Thymus (tissue), 11 donors: ENCODE results near the gene CRYGN. TPM values are rescaled to one million over a fixed set of nuclear protein-coding genes. Genes with fewer than 3 reads are reported as not detected.

ENCODE experiments used
- DNase-seq, 9 donors: peaks; one replicate each; pipeline ENCODE4 v3.0.0-alpha.2; 2013; ENCODE audit warnings: low spot score in 9 of 9, low read depth in 6 of 9, missing footprints in 1 of 9
- H3K27ac ChIP-seq, 2 donors: one replicate each; pipeline ENCODE4 v1.5.1; 2013; ENCODE audit warnings: control low read depth in 1 of 2, low read depth in 1 of 2, low read length in 1 of 2, mild to moderate bottlenecking in 1 of 2, moderate library complexity in 1 of 2
- H3K27me3 ChIP-seq, 2 donors: one replicate each; pipeline ENCODE4 v1.5.1; 2013; ENCODE audit warnings: low read length in 1 of 2; ENCODE audit not compliant: control insufficient read depth in 2 of 2, insufficient read depth in 1 of 2
- H3K36me3 ChIP-seq, 2 donors: one replicate each; pipeline ENCODE4 v1.5.1; 2013; ENCODE audit warnings: low read length in 1 of 2, mild to moderate bottlenecking in 1 of 2, moderate library complexity in 1 of 2; ENCODE audit not compliant: control insufficient read depth in 2 of 2, insufficient read depth in 2 of 2
- H3K4me1 ChIP-seq, 2 donors: one replicate each; pipeline ENCODE4 v1.5.1; 2013; ENCODE audit warnings: low read length in 2 of 2; ENCODE audit not compliant: control insufficient read depth in 2 of 2, insufficient read depth in 2 of 2
- H3K4me3 ChIP-seq, 2 donors: one replicate each; pipeline ENCODE4 v1.5.1; 2013; ENCODE audit warnings: low read length in 2 of 2, control low read depth in 1 of 2, mild to moderate bottlenecking in 1 of 2
- H3K9me3 ChIP-seq, 2 donors: one replicate each; pipeline ENCODE4 v1.5.1; 2013; ENCODE audit warnings: low read length in 1 of 2, mild to moderate bottlenecking in 1 of 2; ENCODE audit not compliant: control insufficient read depth in 2 of 2, insufficient read depth in 1 of 2
- WGBS: extraction: QIAGEN DNeasy Blood & Tissue Kit; methylation state at CpG from one replicate; pipeline ENCODE4 v1.1.7; 2013; 5-methylcytosine and 5-hydroxymethylcytosine counted together
- polyA plus RNA-seq: library from polyadenylated mRNA; stranded (reverse); fragments of 200-250 nt; gene quantifications from one replicate; pipeline ENCODE4 v1.2.3, GENCODE V29; 2013
- total RNA-seq: library from RNA; stranded (reverse); fragments of 120-200 nt; gene quantifications from one replicate; pipeline ENCODE4 v1.2.4, GENCODE V29; 2013
- donor health status: healthy.

CRYGN gene
- total and polyA plus RNA-seq, 2 donors: 0.34 to 1.2 TPM

DNA sequence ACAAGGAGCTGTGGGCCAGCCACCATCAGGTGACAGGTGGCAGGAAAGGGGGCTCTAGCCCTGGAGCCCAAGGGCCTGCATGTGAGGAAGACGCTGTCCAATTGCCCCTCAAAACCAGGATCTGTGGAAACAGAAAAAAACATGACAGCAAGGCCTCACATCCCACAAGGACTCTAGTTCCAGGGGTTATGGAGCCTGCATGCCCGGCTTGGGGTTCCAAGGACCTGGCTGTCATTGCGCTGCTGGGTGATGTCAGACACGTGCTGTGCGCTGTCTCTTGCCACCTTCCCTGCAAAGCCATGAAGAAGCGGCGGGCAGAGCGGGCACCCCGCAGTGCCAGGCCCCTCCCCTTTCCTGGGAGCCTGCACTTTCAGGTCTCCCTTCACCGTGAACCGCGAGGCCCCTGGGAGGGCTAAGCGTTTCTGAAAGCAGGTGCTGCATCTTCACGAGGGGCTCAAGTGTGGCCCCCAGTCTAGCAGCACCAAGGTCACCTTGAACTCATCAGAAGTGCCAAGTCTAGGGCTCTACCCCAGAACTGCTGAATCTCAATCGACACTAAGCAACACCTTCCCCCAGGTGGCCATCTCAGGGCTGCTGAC is 15.1 kb upstream of the CRYGN start:
- H3K27me3 ChIP-seq: peaks cover 0 to 14% of the 10 kb centered on the region in 2 donors
- H3K9me3 ChIP-seq: no peaks in the 10 kb centered on the region
- no peak overlapping the region for H3K4me3 ChIP-seq
- H3K36me3 ChIP-seq: no peaks in the 10 kb centered on the region
- DNase-seq: no peak
- H3K27ac ChIP-seq: no peak overlapping the region
- WGBS: 94% methylated on average over 15 of the region's 15 CpGs
- peaks cover 0 to 10% of the 10 kb centered on the region in 2 donors for H3K4me1 ChIP-seq

DNA sequence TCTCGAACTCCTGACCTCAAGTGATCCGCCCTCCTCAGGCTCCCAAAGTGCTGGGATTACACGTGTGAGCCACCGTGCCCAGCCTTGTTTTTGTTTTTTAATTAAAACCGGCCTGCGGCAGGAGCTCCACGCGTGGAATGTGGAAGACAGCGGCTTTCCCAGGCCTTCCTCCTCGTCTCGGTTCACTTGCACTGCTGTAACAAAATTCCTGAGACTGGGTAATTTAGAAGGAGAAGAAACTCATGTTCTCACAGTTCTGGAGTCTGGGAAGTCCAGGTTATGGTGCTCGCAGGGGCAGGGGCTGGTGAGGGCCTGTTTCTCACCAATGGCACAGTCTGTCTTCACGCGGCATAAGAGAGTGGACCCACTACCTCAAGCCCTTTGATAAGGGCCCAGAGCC is 14.4 kb upstream of the CRYGN start:
- no peaks in the 10 kb centered on the region for H3K9me3 ChIP-seq
- 95% methylated on average over 14 of the region's 14 CpGs for WGBS
- peaks cover 0 to 9% of the 10 kb centered on the region in 2 donors for H3K27me3 ChIP-seq
- DNase-seq: no peak
- H3K27ac ChIP-seq: no peak overlapping the region
- H3K36me3 ChIP-seq: no peaks in the 10 kb centered on the region
- peaks cover 0 to 9% of the 10 kb centered on the region in 2 donors for H3K4me1 ChIP-seq
- no peak overlapping the region for H3K4me3 ChIP-seq

DNA sequence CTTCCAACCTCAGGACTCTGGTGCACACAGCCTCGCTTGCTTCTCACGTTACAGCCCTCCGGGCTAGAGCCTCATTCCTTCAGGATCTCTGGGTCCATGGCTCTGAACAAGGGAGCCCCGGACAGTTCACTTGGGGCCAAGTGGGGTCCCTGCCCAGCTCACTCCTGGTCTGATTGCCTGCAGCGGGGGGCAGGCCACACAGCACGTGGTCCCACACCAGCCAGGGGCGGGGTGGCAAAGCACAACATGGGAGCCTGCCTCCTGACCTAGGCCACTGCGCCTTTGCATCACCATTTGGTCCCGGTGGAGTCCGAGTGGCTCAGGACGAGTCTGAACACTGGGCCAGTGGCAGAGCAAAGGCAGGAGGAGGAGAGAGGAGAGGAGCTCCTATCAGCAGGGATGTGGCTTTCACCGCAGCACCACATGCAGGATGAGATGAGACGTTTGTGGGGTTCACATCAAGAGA is 13.4 kb upstream of the CRYGN start:
- Histone ChIP-seq H3K9me3 (no peaks in the 10 kb centered on the region), H3K4me3 (no peak overlapping the region), H3K4me1 (peaks cover 0 to 11% of the 10 kb centered on the region in 2 donors), H3K27ac (no peak overlapping the region), H3K36me3 (no peaks in the 10 kb centered on the region), H3K27me3 (peaks cover 0 to 6% of the 10 kb centered on the region in 2 donors)
- 90% methylated on average over 13 of the region's 13 CpGs for WGBS
- DNase-seq: no peak

DNA sequence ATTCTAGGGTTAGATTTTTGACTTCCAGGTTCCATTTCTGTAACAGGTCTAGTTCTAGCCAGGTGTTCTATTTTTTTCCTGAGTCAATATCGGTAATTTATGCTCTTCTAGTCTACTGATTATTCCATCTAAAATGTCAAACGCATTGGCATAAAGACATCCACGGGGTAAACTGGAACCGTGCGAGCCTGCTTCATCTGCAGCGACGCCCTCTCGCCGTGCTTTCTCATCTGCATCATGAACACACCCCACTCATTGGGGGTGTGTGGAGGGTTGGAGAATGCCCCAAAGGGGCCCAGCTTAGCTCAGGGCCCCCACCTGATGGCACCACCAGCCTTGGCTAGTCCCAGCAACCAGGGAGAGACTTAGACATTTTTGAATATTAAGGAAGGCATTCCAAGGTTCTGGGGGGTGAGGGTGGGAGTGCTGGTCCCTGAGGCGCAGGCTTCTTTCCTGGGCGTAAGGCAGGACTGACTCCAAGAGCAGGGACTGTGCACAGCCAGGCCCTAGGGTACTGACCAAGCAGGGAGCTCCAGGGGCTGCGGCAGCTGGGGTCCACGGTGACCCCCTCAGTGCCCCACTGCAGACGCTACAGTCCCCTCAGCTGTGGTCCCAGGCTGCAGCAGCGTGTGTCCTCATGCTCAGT is 12.9 kb upstream of the CRYGN start:
- 94% methylated on average over 15 of the region's 15 CpGs for WGBS
- Histone ChIP-seq H3K4me1 (peaks cover 3 to 12% of the 10 kb centered on the region in 2 donors), H3K4me3 (no peak overlapping the region), H3K27ac (no peak overlapping the region), H3K27me3 (peaks cover 0 to 9% of the 10 kb centered on the region in 2 donors), H3K9me3 (no peaks in the 10 kb centered on the region), H3K36me3 (no peaks in the 10 kb centered on the region)
- DNase-seq: no peak

DNA sequence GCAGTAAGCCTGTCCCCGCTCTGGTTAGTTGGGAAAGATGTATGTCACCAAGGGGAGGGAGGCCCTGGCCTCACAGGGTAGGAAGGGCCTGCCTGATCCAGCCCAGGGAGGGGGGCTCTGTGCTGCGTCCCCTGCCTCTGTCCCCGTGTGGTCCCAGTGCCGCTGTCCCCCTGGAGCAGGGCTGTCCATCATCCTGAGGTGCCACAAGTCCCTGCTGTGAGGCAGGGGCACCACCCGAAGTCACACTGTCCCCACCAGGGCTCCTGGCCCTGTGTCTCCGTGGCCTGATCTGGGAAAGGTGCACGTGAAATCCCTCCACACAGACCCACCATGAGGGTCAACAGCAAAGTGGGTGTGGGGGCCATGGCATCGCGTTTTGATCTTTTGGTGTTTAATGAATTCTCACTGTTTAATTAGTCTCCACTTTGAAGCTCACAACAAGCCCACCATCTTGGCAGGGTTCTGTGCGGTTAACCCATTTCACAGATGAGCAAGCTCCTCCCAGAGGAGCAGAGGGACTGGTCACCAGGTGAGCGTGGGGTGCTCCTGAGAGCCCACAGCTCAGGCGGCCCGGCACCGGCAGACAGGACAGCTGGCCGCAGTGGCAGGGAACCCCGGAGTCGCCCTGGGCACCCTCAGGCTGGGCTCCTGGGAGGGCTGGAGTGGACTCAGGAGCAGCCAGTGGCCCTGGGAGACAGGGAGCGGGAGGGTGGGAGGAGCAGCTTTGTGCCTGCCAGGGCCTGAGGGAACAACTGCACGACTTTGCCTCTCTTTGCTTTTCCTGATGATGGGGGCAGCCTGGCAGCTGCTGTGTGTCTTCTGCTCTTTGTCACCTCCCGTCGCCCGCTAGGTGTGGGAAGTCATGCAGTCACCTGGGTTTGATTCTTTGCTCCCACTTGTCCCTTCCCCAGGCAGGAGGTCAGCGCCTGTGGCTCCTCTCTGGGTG is 12.0 kb upstream of the CRYGN start:
- no peak for DNase-seq
- peaks cover 0 to 12% of the 10 kb centered on the region in 2 donors for H3K27me3 ChIP-seq
- peaks cover 3 to 8% of the 10 kb centered on the region in 2 donors for H3K4me1 ChIP-seq
- H3K36me3 ChIP-seq: no peaks in the 10 kb centered on the region
- WGBS: 92% methylated on average over 23 of the region's 23 CpGs
- no peak overlapping the region for H3K4me3 ChIP-seq
- no peak overlapping the region for H3K27ac ChIP-seq
- no peaks in the 10 kb centered on the region for H3K9me3 ChIP-seq

DNA sequence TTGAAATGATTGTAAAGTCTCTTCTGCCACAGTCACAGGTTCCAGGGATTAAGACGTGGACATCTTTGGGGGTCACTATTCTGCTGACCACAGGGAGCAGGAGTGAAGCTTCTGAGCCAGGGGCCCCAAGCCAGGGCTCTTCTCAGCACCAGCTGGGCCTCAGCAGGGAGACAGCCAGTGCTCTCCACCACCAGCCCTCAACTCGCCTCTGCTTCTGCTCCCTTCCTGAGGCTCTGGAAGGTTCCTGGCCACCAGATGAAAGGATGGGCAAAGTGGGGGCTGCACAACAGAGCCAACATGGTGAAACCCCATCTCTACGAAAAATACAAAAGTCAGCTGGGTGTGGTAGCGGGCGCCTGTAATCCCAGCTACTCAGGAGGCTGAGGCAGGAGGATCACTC is 11.2 kb upstream of the CRYGN start:
- Histone ChIP-seq H3K4me1 (peaks cover 3% of the 10 kb centered on the region in 2 donors), H3K27ac (no peak overlapping the region), H3K36me3 (peaks cover 0 to 2% of the 10 kb centered on the region in 2 donors), H3K4me3 (no peak overlapping the region), H3K9me3 (no peaks in the 10 kb centered on the region), H3K27me3 (peaks cover 0 to 12% of the 10 kb centered on the region in 2 donors)
- DNase-seq: no peak
- 94% methylated on average over 5 of the region's 5 CpGs for WGBS

DNA sequence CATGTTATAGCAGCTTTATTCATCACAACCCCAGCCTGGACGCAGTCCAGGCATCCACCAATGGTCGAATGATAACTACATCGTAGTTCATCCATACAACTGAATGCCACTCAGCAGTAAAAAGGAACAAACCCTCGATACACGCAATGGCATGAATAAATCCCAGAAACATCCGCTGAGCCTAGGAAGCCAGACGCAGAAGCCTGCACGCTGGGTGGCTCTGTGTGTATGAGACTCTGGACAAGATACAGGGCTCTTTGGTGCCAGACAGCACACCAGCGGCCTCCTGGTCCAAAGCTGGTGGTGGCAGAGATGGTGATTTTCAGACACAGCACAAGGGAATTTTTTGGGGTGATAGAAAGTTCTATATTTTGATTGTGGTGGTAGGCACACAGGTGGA is 10.0 kb upstream of the CRYGN start:
- no peak for DNase-seq
- WGBS: 94% methylated on average over 9 of the region's 9 CpGs
- Histone ChIP-seq H3K4me1 (peaks cover 3% of the 10 kb centered on the region in 2 donors), H3K4me3 (no peak overlapping the region), H3K9me3 (no peaks in the 10 kb centered on the region), H3K27me3 (peaks cover 0 to 12% of the 10 kb centered on the region in 2 donors), H3K36me3 (peaks cover 0 to 2% of the 10 kb centered on the region in 2 donors), H3K27ac (no peak overlapping the region)

DNA sequence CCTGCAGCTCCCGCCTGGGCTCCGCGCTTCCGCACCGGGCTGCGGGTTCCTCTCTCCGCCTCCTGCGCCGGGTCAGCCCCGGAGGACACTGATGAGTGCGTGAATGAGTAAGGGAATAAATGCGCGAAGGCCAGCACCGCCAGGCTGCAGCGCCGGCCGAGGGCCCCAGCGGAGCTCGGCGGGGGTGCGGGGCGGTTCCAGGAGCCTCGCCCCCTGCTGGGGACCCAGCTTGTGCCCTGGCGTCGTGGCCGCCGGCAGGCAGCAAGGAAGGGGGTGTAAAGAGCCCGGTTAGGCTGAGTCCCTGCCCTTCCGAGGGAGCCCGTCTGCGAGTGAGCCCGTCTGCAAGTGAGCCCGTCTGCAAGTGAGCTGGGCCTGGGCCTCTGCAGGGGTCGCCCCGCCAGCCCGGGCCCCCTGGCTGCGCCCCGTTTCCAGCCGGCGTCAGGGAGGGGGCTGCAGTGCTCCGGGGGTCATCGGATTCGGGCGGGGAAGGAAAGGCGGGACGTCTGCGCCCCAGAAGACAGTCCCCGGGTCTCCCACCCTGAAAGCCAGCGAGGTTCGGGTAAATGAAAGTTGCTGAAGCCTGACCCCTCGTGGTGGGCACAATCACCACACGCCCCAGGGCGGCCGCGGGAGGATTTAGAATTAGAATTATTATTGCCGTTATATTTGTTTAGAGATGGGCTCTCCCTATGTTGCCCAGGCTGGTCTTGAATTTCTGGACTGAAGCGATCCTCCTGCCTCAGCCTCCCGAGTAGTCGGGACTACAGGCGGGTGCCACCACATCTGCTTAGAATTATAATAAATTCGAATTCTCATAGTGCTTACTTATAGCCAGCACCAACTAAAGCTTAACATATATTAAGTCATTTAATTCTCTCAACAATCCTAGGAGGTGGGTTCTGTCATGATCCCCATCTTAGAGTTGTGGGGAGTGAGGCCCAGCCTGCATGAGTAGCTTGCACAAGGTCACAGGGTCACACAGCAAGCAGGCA is 8.6 kb upstream of the CRYGN start:
- DNase-seq: peak in 7 of 9 donors; percentile 65 to 88 (median 75)
- WGBS: 6% methylated on average over 61 of the region's 61 CpGs

More for the DNA sequence above, 8.6 kb upstream of the CRYGN start:
- Histone ChIP-seq H3K27me3 (peaks cover 0 to 12% of the 10 kb centered on the region in 2 donors), H3K36me3 (peaks cover 0 to 2% of the 10 kb centered on the region in 2 donors), H3K9me3 (no peaks in the 10 kb centered on the region), H3K27ac (peak overlapping the region in 1 of 2 donors; percentile 38), H3K4me1 (peaks cover 3% of the 10 kb centered on the region in 2 donors), H3K4me3 (peak overlapping the region; percentile 57 to 67)
